Measurements from ENCODE around the gene PINK1.

The PINK1 gene

DNA sequence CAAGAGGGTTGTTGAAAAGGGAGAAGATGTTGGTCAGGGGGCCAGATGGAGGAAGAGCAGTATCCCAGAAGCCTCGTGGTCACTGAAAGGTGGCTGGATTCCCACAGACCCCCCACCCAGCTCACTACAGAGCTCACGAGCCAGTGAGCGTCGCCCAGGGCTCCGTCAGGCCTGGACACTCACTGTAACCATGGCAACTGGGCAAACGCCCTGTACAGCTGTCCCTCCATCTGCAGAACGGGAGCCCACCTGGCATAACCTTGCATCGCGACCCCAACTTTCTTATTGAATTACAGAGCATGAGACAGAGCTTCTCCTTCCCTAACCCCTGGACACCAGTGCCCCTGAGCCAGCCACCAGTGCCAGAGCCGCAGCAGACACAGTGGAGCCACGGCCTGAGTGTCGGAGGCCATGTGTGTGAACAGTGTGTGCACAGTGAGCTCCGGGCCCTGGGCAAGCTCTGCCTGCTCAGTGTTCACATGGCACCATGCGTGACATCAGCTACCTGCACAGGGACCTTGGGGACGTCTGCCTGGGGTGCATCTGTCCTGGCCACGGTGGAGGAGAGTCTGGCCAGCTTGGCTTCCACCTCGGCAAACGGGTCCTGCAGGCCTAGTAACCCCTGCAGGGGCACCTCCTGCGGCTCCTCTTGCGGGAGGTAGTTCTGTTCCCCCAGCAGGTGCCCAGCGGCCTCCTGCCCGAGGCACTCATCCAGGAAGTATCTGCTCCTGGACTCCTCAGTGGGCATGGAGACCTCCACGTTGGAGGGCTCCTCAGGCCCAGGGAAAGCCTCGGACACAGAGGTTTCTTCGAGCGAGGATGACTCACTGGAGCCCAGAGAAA is 53.8 kb downstream of the PINK1 start:
- Histone ChIP-seq H3K9ac (ENCODE audit: low read depth, low read length) (no peak overlapping the region), H3K9me3 (ENCODE audit: control insufficient read depth, insufficient read depth, low read length) (no peaks in the 10 kb centered on the region), H3K36me3 (ENCODE audit: insufficient read depth, low read length) (no peaks in the 10 kb centered on the region), H3K4me1 (ENCODE audit: insufficient read depth, low read length) (no peaks in the 10 kb centered on the region)

DNA sequence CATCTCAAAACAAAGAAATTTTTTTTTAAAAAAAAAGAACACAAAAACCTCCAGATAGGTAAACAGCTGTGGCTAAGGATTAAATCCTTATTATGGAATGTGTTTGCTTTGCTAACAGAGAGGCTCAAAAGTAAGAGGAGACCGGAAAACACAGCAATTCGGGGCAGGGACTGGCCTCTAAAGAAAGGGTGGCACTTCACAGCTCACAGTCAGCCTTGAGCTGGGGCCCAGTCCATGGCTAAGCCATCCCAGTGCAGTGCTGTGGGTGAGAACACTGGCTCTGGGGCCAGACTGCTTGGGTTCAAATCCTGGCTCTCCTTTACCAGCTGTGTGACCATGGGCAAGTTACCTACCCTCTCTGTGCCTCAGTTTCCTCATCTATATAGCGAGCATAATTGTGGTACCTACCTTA is 56.4 kb downstream of the PINK1 start:
- no peak overlapping the region for H3K9ac ChIP-seq (ENCODE audit: low read depth, low read length)

DNA sequence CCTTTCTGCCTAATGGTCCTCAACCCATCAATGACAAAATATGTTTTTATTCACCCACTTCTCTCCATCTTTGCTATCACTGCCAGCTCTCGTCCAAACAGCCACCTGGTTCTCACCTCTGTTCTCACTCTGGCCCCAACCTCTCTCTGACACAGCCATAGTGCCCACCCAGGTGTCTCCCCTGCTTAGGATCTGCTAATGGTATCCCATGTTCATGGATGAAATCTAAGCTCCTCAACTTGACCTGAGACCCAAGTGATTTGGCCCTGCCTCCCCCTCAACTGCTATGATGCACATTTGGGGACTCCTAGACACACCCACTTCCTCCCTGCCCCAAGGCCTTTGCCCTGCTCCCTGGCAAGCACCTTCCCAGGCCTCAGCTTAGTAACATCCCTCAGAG is 58.6 kb downstream of the PINK1 start:
- no peak overlapping the region for H3K9ac ChIP-seq (ENCODE audit: low read depth, low read length)
- H3K4me1 ChIP-seq (ENCODE audit: insufficient read depth, low read length) = no peaks in the 10 kb centered on the region
- no peaks in the 10 kb centered on the region for H3K36me3 ChIP-seq (ENCODE audit: insufficient read depth, low read length)
- no peaks in the 10 kb centered on the region for H3K9me3 ChIP-seq (ENCODE audit: control insufficient read depth, insufficient read depth, low read length)

More for the DNA sequence above, 56.4 kb downstream of the PINK1 start:
- H3K9me3 ChIP-seq (ENCODE audit: control insufficient read depth, insufficient read depth, low read length) = no peaks in the 10 kb centered on the region
- no peaks in the 10 kb centered on the region for H3K4me1 ChIP-seq (ENCODE audit: insufficient read depth, low read length)
- H3K36me3 ChIP-seq (ENCODE audit: insufficient read depth, low read length) = no peaks in the 10 kb centered on the region

DNA sequence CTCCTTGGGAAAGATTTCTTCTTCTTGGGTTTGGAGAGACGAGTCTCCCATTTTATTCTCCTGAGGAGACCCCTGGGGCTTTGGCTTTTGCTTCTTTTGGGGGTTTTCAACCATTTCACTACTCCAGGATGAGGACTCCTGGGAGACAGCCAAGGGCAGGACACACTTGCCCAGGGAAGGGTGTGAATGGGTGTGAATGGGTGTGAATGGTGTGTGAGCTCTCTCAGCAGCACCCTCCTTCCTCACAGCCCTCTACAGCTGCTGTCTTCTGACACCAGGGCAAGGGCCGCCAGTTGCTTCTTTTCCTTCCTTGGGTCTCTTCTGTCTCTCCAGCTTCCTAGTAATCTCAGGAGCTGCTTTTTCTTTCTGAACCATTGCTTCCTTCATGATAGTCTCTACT is 60.4 kb downstream of the PINK1 start:
- Histone ChIP-seq H3K9ac (ENCODE audit: low read depth, low read length) (no peak overlapping the region), H3K36me3 (ENCODE audit: insufficient read depth, low read length) (no peaks in the 10 kb centered on the region), H3K9me3 (ENCODE audit: control insufficient read depth, insufficient read depth, low read length) (no peaks in the 10 kb centered on the region), H3K4me1 (ENCODE audit: insufficient read depth, low read length) (peaks cover 12% of the 10 kb centered on the region; the same call in 1 of the 2 replicates)

DNA sequence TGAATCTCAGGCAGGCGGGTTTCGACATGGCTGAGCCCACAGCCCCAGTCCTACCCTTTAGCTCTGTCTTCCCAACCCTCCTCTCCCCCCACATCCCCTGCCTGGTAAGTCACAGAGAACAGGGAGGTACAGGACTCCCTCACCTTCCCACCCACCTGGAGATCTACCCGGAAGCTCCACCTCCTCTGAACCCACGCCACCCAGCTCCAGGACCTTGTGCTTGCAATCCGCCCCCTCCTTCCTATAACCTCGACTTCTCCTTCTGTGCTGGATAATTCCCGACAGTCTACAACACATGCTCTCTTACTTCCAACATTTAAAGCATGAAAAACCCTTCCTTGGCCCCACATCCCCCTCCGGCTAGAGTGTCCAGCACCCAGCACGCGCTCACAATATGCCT is 62.3 kb downstream of the PINK1 start:
- Histone ChIP-seq H3K4me1 (ENCODE audit: insufficient read depth, low read length) (peaks cover 15% of the 10 kb centered on the region; the same call in 1 of the 2 replicates), H3K9me3 (ENCODE audit: control insufficient read depth, insufficient read depth, low read length) (no peaks in the 10 kb centered on the region), H3K36me3 (ENCODE audit: insufficient read depth, low read length) (no peaks in the 10 kb centered on the region), H3K9ac (ENCODE audit: low read depth, low read length) (no peak overlapping the region)

DNA sequence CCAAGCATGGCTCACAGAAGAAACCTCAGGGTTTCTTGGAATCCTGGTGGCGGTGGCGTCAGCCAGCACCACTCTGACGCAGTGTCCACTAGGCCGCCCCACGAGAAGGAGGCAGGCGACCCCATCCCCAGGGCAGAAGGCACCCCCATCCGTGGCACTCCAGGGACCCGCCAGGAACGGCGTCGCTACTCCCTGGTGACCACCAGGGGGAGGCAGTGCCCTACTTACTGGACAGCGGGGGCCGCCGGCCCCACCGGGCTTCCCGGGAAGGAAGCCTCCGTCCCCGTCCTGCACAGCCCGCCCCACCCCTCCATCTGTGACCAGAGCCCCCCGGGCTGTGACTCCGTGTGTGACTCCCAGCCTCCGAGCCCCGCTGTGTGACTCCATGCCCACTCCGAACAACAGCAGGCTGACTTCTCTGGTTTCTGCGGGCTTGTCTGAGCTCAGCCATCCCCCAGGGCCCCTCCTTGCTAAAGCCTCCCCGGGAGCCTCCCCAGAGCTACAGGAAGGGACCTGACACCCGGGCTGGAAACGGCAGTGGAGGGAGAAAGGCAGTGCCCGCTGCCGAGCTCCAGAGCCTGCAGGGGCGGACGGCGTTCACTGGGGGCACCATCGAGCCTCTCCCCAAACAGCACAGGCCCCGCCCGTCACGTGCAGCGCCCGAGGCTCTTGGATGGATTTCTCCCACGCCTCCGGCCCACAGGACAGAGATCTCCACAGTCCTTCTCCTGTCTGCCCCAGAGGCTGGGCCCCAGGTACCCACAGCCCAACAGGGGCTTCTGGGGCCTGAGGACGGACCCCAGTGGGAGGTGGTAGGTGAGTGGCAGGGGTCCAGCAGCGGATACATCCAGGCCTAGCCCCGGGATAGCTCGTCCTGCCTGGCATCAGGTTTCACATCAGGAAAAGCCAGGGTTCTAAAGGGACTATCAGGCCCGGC is 63.4 kb downstream of the PINK1 start:
- H3K4me1 ChIP-seq (ENCODE audit: insufficient read depth, low read length) = peaks cover 15% of the 10 kb centered on the region; the same call in 1 of the 2 replicates
- no peaks in the 10 kb centered on the region for H3K9me3 ChIP-seq (ENCODE audit: control insufficient read depth, insufficient read depth, low read length)

DNA sequence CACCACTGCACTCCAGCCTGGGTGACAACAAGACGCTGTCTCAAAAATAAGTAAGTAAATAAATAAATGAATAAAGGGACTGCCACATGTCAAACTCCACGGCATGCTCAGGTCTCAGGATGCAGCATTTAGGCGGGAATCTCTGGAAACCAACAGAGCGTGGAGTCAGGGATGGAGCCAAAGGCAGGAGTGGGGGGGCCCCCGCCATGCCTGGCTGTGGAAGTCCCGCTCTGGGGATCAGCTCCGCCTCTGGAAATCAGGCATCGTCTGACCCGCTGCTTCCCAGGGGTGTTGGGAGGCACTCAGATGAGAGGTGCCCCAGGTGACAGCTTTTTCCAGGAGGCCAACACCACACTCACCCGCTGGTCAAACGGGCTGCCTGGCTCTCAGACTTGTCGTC is 64.3 kb downstream of the PINK1 start:
- Histone ChIP-seq H3K9ac (ENCODE audit: low read depth, low read length) (no peak overlapping the region), H3K9me3 (ENCODE audit: control insufficient read depth, insufficient read depth, low read length) (no peaks in the 10 kb centered on the region), H3K4me1 (ENCODE audit: insufficient read depth, low read length) (peaks cover 15% of the 10 kb centered on the region; the same call in 1 of the 2 replicates), H3K36me3 (ENCODE audit: insufficient read depth, low read length) (no peaks in the 10 kb centered on the region)

More for the DNA sequence above, 63.4 kb downstream of the PINK1 start:
- H3K9ac ChIP-seq (ENCODE audit: low read depth, low read length) = peak overlapping the region; percentile 68
- no peaks in the 10 kb centered on the region for H3K36me3 ChIP-seq (ENCODE audit: insufficient read depth, low read length)

DNA sequence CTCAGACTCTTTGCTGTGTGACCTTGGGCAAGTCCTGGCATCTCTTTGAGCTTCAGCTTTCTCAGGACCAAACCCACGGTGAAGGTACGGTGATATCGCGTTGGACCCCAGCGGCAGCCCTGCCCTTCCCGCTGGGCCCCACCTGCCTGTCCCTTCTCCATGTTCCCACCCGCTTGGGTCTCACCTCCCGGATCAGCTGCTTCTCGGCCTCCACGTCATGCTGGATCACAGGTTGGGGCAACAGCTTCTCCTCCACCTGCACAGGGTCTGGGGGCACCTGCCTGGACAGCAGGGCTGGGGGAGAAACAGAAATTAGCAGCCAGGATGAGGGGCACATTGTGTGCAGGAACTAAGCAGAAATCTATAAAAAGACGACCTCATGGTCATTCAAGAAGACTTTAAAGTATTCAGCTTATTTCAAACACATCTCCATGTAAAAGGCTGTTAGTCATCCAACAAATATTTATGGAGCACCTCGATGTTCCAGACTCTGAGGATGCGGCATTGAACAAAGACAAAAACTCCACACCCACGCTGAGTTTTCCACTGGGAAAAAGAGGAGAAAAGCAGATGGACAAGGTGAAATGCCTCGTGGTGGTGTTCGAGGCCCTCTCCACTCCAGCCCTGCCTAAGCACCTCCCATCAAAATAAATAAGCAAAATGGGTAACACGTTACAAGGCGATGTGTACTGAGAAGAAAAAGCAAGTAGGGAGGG is 65.1 kb downstream of the PINK1 start:
- no peaks in the 10 kb centered on the region for H3K36me3 ChIP-seq (ENCODE audit: insufficient read depth, low read length)
- no peak overlapping the region for H3K9ac ChIP-seq (ENCODE audit: low read depth, low read length)
- H3K9me3 ChIP-seq (ENCODE audit: control insufficient read depth, insufficient read depth, low read length) = no peaks in the 10 kb centered on the region
- H3K4me1 ChIP-seq (ENCODE audit: insufficient read depth, low read length) = peaks cover 15% of the 10 kb centered on the region; the same call in 1 of the 2 replicates

DNA sequence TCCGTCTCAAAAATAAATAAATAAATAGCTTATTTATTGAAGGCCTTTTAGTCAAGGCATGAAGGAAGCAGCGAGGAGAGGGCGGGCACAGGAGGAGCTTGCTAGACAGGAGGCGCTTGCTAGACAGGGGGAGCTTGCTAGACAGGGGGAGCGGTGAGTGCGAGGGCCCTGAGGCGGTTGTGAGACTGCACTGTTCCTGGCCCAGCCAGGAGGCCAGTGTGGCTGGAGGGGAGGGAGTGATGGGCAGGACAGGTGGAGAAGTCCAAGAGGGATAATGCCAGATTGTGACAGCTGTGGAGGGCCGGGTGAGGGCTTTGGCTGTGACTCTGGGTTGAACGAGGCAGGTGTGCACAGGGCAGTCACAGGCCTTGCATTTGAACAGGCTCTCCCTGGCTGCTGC is 66.3 kb downstream of the PINK1 start:
- no peak overlapping the region for H3K9ac ChIP-seq (ENCODE audit: low read depth, low read length)
- H3K4me1 ChIP-seq (ENCODE audit: insufficient read depth, low read length) = peaks cover 15% of the 10 kb centered on the region; the same call in 1 of the 2 replicates
- H3K9me3 ChIP-seq (ENCODE audit: control insufficient read depth, insufficient read depth, low read length) = no peaks in the 10 kb centered on the region
- no peaks in the 10 kb centered on the region for H3K36me3 ChIP-seq (ENCODE audit: insufficient read depth, low read length)

DNA sequence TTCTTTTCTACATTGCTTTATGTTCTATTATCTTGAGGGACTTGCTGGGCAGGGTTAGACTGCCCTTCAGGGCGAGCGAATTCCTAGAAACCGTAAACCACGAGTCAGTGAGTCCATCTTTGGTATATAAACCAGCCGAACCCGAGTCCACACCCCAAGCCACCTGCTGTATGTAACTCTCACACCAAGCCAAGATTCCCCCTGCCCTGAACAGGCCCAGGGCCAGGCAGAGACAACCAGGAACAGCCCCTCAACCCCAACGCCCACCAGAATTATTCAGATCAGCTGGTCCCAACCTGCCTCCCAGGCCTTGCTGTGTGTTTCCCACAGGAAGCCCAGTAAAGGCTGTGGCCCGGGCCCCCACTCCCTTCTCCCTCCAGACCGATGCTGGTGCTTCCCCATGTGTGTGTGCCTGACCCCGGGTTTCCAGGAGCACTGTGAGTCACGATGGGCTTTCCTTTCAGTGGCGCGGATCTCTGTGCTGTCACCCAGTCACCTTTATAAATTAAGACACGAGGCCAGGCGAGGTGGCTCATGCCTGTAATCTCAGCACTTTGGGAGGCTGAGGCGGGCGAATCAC is 67.5 kb downstream of the PINK1 start:
- H3K4me1 ChIP-seq (ENCODE audit: insufficient read depth, low read length) = peaks cover 15% of the 10 kb centered on the region; the same call in 1 of the 2 replicates
- no peaks in the 10 kb centered on the region for H3K9me3 ChIP-seq (ENCODE audit: control insufficient read depth, insufficient read depth, low read length)
- H3K36me3 ChIP-seq (ENCODE audit: insufficient read depth, low read length) = no peaks in the 10 kb centered on the region
- H3K9ac ChIP-seq (ENCODE audit: low read depth, low read length) = no peak overlapping the region

Data from ES-I3 (cell line).